ENCODE measurements around the gene GRK6. TPM values are rescaled to one million over a fixed set of nuclear protein-coding genes. Genes with fewer than 3 reads are reported as not detected.

GRK6 gene
- total RNA-seq, 1 experiment from 2014 or later, result 75.2 TPM

DNA sequence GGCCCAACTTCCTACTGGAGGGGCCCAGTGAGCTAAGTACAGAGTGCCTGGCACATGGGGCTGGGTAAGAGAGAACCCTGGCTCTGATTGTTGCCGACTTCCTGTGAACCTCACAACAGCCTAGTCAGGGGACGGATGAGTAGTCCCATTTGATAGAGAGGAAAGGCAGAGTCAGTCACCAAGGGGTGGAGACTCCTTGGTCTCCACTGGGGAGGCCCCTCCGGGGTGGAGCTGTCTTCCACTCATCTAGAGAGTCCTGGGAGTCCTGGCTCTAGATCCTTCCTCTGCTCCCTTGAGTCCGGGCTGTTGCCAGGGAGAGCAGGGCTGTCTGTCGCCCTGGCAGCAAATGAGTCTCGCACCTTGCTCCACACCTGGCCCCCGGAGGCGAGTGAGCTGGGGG is 8.0 kb downstream of the GRK6 start:
- no peak overlapping the region for H3K4ac ChIP-seq (ENCODE audit: low read depth, low read length)
- no peaks in the 10 kb centered on the region for H3K79me1 ChIP-seq (ENCODE audit: insufficient read depth, low read depth, low read length, poor library complexity, severe bottlenecking)
- H4K20me1 ChIP-seq (ENCODE audit: control insufficient read depth, insufficient read depth, insufficient read length), result peaks cover 2% of the 10 kb centered on the region
- WGBS (ENCODE audit: extremely low coverage, insufficient read length, low lambda C conversion rate), result no CpG with 5 or more reads among the region's 8 CpGs
- no peak overlapping the region for H2BK5ac ChIP-seq (ENCODE audit: insufficient read length, low read length)
- H3K79me2 ChIP-seq (ENCODE audit: insufficient read depth, low read length), result no peaks in the 10 kb centered on the region
- H3K4me1 ChIP-seq (ENCODE audit: insufficient read depth, low read length), result no peaks in the 10 kb centered on the region
- H4K91ac ChIP-seq (ENCODE audit: insufficient read length, low read depth, low read length), result no peak overlapping the region
- no peak overlapping the region for H3K27ac ChIP-seq (ENCODE audit: insufficient read length, low read depth, low read length)
- Mint-ChIP-seq H3K27me3 (ENCODE audit: low read depth) (peaks cover 1% of the 10 kb centered on the region; the same call in 1 of the 2 replicates), H3K36me3 (ENCODE audit: insufficient read depth in 1 of 3, low read depth in 3 of 3) (peaks cover 20 to 77% (median 67%) of the 10 kb centered on the region in 3 experiments; a peak in 6 of 7 replicates), H3K4me3 (no peak overlapping the region; a peak in 1 of 5 replicates), H3K9me3 (peaks cover 0 to under 1% of the 10 kb centered on the region in 2 experiments; a peak in 1 of 5 replicates), H3K4me1 (peaks cover under 1 to 11% of the 10 kb centered on the region in 2 experiments; a peak in 3 of 4 replicates), H3K27ac (no peak overlapping the region)
- H2AK5ac ChIP-seq (ENCODE audit: insufficient read length, low read length), result no peak overlapping the region
- H2AFZ ChIP-seq (ENCODE audit: low read length), result no peak overlapping the region
- no peak overlapping the region for H3K14ac ChIP-seq (ENCODE audit: insufficient read depth, low read length)
- no peak overlapping the region for H3T11ph ChIP-seq (ENCODE audit: low read length)
- no peak overlapping the region for H4K5ac ChIP-seq (ENCODE audit: insufficient read length, low read depth, low read length)
- no peak overlapping the region for H2BK120ac ChIP-seq (ENCODE audit: low read depth, low read length, poor library complexity, severe bottlenecking)
- no peak overlapping the region for H3K23ac ChIP-seq (ENCODE audit: insufficient read length, low read depth, low read length)
- H2BK15ac ChIP-seq (ENCODE audit: low read depth, low read length), result no peak overlapping the region
- no peak overlapping the region for H3K56ac ChIP-seq (ENCODE audit: insufficient read length, low read depth, low read length)
- no peaks in the 10 kb centered on the region for H3K27me3 ChIP-seq (ENCODE audit: insufficient read depth, low read length)
- no peak overlapping the region for H2BK20ac ChIP-seq (ENCODE audit: low read depth, low read length, poor library complexity, severe bottlenecking)
- H3K18ac ChIP-seq (ENCODE audit: insufficient read length, low read depth, low read length), result no peak overlapping the region
- H2BK12ac ChIP-seq (ENCODE audit: insufficient read length, low read depth, low read length), result no peak overlapping the region
- no peak overlapping the region for H3K4me2 ChIP-seq (ENCODE audit: insufficient read depth, insufficient read length, low read length)
- no peak for DNase-seq
- TF ChIP-seq, protein P1, sequence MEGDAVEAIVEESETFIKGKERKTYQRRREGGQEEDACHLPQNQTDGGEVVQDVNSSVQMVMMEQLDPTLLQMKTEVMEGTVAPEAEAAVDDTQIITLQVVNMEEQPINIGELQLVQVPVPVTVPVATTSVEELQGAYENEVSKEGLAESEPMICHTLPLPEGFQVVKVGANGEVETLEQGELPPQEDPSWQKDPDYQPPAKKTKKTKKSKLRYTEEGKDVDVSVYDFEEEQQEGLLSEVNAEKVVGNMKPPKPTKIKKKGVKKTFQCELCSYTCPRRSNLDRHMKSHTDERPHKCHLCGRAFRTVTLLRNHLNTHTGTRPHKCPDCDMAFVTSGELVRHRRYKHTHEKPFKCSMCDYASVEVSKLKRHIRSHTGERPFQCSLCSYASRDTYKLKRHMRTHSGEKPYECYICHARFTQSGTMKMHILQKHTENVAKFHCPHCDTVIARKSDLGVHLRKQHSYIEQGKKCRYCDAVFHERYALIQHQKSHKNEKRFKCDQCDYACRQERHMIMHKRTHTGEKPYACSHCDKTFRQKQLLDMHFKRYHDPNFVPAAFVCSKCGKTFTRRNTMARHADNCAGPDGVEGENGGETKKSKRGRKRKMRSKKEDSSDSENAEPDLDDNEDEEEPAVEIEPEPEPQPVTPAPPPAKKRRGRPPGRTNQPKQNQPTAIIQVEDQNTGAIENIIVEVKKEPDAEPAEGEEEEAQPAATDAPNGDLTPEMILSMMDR (conservative IDR thresholded peaks at IDR 0.05), result no peak
- no peaks in the 10 kb centered on the region for H3K23me2 ChIP-seq (ENCODE audit: insufficient read length, low read depth, low read length, poor library complexity, severe bottlenecking)
- H4K8ac ChIP-seq (replicated peaks; ENCODE audit: insufficient read length, low read depth, low read length), result no peak overlapping the region
- H3K9ac ChIP-seq (ENCODE audit: extremely low read depth, insufficient read length, low read length), result no peak overlapping the region
- H3K9me3 ChIP-seq (ENCODE audit: control insufficient read depth, low read depth, low read length), result no peaks in the 10 kb centered on the region
